22Rv1 (cell line): ENCODE measurements around the gene STX10.

Source experiments
- ZFX ChIP-seq: fragments of 450-650 bp; IDR thresholded peaks from 2 replicates; pipeline ENCODE4 v1.6.1; 2017; ENCODE audit warnings: antibody characterized with exemption, borderline replicate concordance
- TF ChIP-seq, protein P1 (sequence below): fragments of 450-650 bp; IDR thresholded peaks from 2 replicates; pipeline ENCODE4 v1.5.1; 2017; ENCODE audit warnings: mild to moderate bottlenecking

DNA sequence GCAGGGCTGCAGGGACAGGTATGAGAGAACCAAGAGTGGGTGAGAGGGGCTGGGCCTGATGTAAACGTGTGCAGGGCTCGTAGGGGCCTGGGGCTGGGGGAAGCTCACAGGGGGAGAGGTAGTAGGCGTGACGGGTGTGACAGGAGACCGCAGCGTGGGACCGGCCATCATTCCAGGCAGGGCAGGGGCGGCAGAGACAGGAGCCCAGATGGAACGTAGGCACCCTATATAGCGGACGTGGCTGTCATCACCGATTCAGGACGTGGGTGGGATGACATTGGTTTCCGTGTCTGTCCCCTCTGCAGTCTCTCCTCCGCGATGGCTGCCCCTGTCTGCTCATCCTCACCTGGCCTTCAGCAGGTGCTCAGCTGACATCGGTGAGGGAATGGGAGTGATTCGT is 48.5 kb upstream of the STX10 start:
- TF ChIP-seq, protein P1, sequence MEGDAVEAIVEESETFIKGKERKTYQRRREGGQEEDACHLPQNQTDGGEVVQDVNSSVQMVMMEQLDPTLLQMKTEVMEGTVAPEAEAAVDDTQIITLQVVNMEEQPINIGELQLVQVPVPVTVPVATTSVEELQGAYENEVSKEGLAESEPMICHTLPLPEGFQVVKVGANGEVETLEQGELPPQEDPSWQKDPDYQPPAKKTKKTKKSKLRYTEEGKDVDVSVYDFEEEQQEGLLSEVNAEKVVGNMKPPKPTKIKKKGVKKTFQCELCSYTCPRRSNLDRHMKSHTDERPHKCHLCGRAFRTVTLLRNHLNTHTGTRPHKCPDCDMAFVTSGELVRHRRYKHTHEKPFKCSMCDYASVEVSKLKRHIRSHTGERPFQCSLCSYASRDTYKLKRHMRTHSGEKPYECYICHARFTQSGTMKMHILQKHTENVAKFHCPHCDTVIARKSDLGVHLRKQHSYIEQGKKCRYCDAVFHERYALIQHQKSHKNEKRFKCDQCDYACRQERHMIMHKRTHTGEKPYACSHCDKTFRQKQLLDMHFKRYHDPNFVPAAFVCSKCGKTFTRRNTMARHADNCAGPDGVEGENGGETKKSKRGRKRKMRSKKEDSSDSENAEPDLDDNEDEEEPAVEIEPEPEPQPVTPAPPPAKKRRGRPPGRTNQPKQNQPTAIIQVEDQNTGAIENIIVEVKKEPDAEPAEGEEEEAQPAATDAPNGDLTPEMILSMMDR = no peak
- no peak for TF ChIP-seq ZFX
